ENCODE measurements around the gene PI4KB. TPM values are rescaled to one million over a fixed set of nuclear protein-coding genes. Genes with fewer than 3 reads are reported as not detected.
A peak's percentile ranks its signal among the peaks of the same experiment; 100 is the strongest.

The PI4KB gene
- total and polyA plus RNA-seq, 2 of the 4 experiments (the other 2 are of a cell fraction) = 82.4 to 94.5 TPM

GRCh38 chr1:151284013-151284577 lies 43.1 kb downstream of the PI4KB start:
- Histone ChIP-seq H4K91ac (ENCODE audit: insufficient read depth, low read depth, low read length) (no peak overlapping the region), H3K9me1 (ENCODE audit: insufficient read depth, low read length) (no peaks in the 10 kb centered on the region), H3K27ac (ENCODE audit: insufficient read depth, low read length) (no peak overlapping the region), H2AK9ac (replicated peaks; ENCODE audit: low read depth, low read length, poor library complexity) (peak overlapping the region; percentile 86), H3K9me3 (ENCODE audit: control insufficient read depth, insufficient read depth, low read length) (no peaks in the 10 kb centered on the region), H3K4me3 (ENCODE audit: insufficient read depth, low read depth, low read length) (no peak overlapping the region), H2AFZ (replicated peaks; ENCODE audit: low read length, poor library complexity) (no peak overlapping the region), H3K36me3 (ENCODE audit: control insufficient read depth, insufficient read depth, low read length) (peaks cover 34% of the 10 kb centered on the region), H2BK5ac (ENCODE audit: low read depth, low read length, poor library complexity, severe bottlenecking) (no peak overlapping the region), H2BK120ac (ENCODE audit: low read depth, low read length) (no peak overlapping the region), H3K9ac (ENCODE audit: low read depth, low read length) (peak overlapping the region; percentile 11; the same call in 1 of the 2 replicates), H4K20me1 (ENCODE audit: insufficient read depth, low read length) (peaks cover 33% of the 10 kb centered on the region), H3K18ac (ENCODE audit: low read depth, low read length) (no peak overlapping the region), H3K27me3 (ENCODE audit: control insufficient read depth, insufficient read depth, low read length) (no peaks in the 10 kb centered on the region), H3K79me1 (ENCODE audit: low read depth in 1 of 2, low read length in 2 of 2) (peaks cover 13 to 65% of the 10 kb centered on the region in 2 experiments), H3K4me1 (ENCODE audit: control insufficient read depth, insufficient read depth, low read length) (peaks cover 5% of the 10 kb centered on the region; the same call in 1 of the 2 replicates), H3K4ac (ENCODE audit: low read depth, low read length) (no peak overlapping the region), H2BK20ac (ENCODE audit: low read depth, low read length) (no peak overlapping the region), H3K56ac (ENCODE audit: extremely low read depth, insufficient read depth, low read length) (no peak overlapping the region; the same call in 1 of the 2 replicates), H4K8ac (ENCODE audit: low read depth in 2 of 2, low read length in 2 of 2) (no peak overlapping the region), H3K4me2 (ENCODE audit: low read depth, low read length) (peak overlapping the region; percentile 60; the same call in 1 of the 2 replicates), H2BK15ac (ENCODE audit: low read depth, low read length) (no peak overlapping the region), H3K23ac (ENCODE audit: low read depth, low read length) (peak overlapping the region; percentile 52; the same call in 1 of the 2 replicates), H2AK5ac (ENCODE audit: low read depth, low read length) (peak overlapping the region; percentile 39; the same call in 1 of the 2 replicates), H3K14ac (replicated peaks; ENCODE audit: low read depth, low read length) (0 out of 2 replicates have a peak overlapping the region, but pooled peaks have one; percentile 16), H4K5ac (ENCODE audit: low read depth, low read length) (no peak overlapping the region)
- BruUV-seq (replicated peaks) = no TSS peak
- ATAC-seq (ENCODE audit: low read depth) (no peak), DNase-seq (no peak)
- POLR2A ChIA-PET (ENCODE audit: unreplicated experiment) = interaction anchor here (0.5 kb wide), 1 partner anchor 225 kb away, joined by 3 read pairs; no protein-coding TSS in a partner anchor
- intact Hi-C loops (cut with micrococcal nuclease) (no loop called here), in situ Hi-C loops (cut with MboI; ENCODE audit: low sequenced_read_pairs) (no loop called here), dilution Hi-C loops (cut with HindIII; ENCODE audit: low sequenced_read_pairs, unreplicated experiment) (no loop called here)
- no peak for TF ChIP-seq MAFK (IDR thresholded peaks at IDR 0.05; ENCODE audit: low read depth, low read length)
- no peak for TF ChIP-seq CHD1 (IDR thresholded peaks at IDR 0.05; ENCODE audit: low read depth, low read length)
- TF ChIP-seq RFX5 (IDR thresholded peaks at IDR 0.05; ENCODE audit: low read depth, low read length) = no peak
- TF ChIP-seq SMC3 (IDR thresholded peaks at IDR 0.05; ENCODE audit: low read depth, low read length) = no peak
- TF ChIP-seq CEBPB (IDR thresholded peaks at IDR 0.05; ENCODE audit: low read depth, low read length) = no peak
- no peak for TF ChIP-seq ELK1 (IDR thresholded peaks at IDR 0.05; ENCODE audit: borderline replicate concordance, low read depth, low read length)
- no peak for TF ChIP-seq MAZ (IDR thresholded peaks at IDR 0.05; ENCODE audit: borderline replicate concordance, low read depth, low read length)
- no peak for TF ChIP-seq CTCF (conservative IDR thresholded peaks at IDR 0.05; ENCODE audit: low read depth, low read length)
- TF ChIP-seq FOS (IDR thresholded peaks at IDR 0.05; ENCODE audit: low read depth, low read length) = no peak
- no peak for TF ChIP-seq MXI1 (IDR thresholded peaks at IDR 0.05; ENCODE audit: borderline replicate concordance, low read depth, low read length)
- TF ChIP-seq RCOR1 (IDR thresholded peaks at IDR 0.05; ENCODE audit: insufficient replicate concordance, low read length) = no peak
- TF ChIP-seq BHLHE40 (IDR thresholded peaks at IDR 0.05; ENCODE audit: low read depth, low read length) = no peak
- TF ChIP-seq NFE2L2 (IDR thresholded peaks at IDR 0.05; ENCODE audit: low read depth, low read length) = no peak
- CTCF ChIA-PET = interaction anchor here (0.6 kb wide), 1 partner anchor 117 kb away, joined by 3 read pairs; no protein-coding TSS in a partner anchor
- 25% methylated on average over 1 of the region's 2 CpGs; no CpG with 5 or more reads in 1 of the 2 experiments for WGBS, 2 experiments (ENCODE audit: extremely low coverage in 2 of 2, insufficient read length in 1 of 2)

Measured in IMR-90 (cell line).